Choroid plexus epithelial cell (primary cell): ENCODE results near the gene GHSR.
"Not testable (repeated sequence)": the region's sequence is repeated elsewhere in the genome, so short reads cannot be mapped to it uniquely, and the experiment has no call there.

Source experiments
- DNase-seq: peaks from one replicate; pipeline ENCODE4 v3.0.0-alpha.2; 2010; ENCODE audit warnings: low read depth
- H3K4me3 ChIP-seq: 2 replicates; pipeline ENCODE4 v1.5.1; 2011; ENCODE audit warnings: low read depth, mild to moderate bottlenecking, control low read depth, low read length, moderate library complexity
- CTCF ChIP-seq: conservative IDR thresholded peaks from 2 replicates; pipeline ENCODE4 v1.5.1; 2011; ENCODE audit warnings: low read depth, mild to moderate bottlenecking, control low read depth, inconsistent platforms, low read length, moderate library complexity

Gene GHSR

GRCh38 chr3:172447611-172448579 lies at the start of gene GHSR:
GHSR (minus strand) TSS chr3:172448456; CDS start chr3:172448413, 43 bp downstream.
- no peak for DNase-seq
- TF ChIP-seq CTCF = no peak
- H3K4me3 ChIP-seq = no peak within 1 kb of the TSS

DNA sequence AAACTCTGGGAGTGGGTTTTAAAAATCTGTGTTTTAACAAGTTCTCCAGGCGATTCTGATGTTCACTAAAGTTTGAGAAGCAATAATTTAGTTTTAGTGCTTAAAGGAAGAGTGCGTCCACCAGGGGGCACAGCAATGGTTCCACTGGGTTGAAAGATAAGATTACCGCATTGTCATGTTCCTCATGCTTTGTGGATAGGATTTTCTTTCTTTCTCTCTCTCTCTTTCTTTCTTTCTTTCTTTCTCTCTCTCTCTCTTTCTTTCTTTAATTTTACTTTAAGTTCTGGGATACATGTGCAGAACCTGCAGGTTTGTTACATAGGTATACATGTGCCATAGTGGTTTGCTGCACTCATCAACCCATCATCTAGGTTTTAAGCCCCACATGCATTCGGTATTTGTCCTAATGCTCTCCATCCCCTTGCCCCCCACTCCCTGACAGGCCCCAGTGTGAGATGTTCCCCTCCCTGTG lies 42.0 kb upstream of the GHSR start:
- peak; percentile 89 for DNase-seq
- peak; percentile 83 for TF ChIP-seq CTCF
- H3K4me3 ChIP-seq = not testable (repeated sequence)

DNA sequence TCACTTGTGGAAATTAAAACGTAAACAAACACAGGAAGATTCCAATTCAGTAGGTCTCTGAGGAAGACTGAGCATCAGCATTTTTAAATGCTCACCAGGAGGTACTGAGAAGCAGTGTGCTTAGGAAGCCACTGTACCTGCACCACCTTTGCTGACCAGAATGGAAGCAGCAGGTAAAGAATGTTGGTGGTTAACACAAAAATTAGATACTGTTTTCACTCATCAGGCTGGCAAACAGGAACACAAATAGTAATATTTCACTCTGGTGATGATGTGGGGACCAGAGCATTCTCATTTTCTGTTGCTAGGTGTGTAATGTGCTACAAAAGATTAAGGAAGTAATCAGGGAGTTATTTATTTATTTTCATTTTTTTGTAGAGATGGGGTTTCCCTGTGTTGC lies 29.9 kb upstream of the GHSR start:
- TF ChIP-seq CTCF = no peak
- no peak overlapping the region for H3K4me3 ChIP-seq
- DNase-seq = no peak

- H3K4me3 ChIP-seq = no peak overlapping the region
- no peak for DNase-seq
These were observed 28.1 kb upstream of the GHSR start for GRCh38 chr3:172476347-172476746.

DNA sequence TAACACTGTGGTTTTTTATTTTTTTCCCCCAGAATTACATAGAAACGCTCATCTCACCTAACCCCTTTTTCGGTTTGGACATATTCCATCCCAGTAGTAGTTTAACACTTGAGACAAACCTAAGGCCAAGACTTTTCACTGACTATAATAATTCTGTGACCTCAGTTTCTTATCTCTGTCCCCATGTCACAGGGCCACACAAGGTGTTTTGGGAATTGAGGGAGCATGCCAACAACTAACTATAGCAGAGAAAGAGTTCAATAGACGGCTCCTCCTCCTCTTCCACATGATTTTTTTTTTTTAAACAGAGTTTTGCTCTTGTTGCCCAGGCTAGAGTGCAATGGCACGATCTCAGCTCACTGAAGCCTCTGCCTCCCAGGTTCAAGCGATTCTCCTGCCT lies 27.4 kb upstream of the GHSR start:
- no peak overlapping the region for H3K4me3 ChIP-seq
- no peak for TF ChIP-seq CTCF
- DNase-seq = no peak

More at GRCh38 chr3:172476347-172476746, 28.1 kb upstream of the GHSR start:
- TF ChIP-seq CTCF = no peak

DNA sequence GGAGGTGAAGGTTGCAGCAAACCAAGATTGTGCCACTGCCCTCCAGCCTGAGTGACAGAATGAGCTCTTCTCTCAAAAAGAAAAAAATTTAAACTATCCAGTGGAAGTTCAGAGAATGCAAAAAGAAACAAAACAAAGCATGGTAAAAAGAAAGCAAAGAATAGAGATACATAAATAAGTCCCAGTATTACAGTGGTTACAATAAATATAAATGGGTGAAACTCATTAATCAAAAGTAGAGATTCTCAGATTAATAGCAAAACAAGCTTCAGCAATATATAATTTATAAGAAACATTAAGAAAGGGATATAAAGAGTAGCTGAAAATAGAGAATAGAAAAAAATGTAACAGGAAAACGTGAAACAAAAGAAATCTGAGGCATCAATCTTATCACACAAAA lies 23.6 kb upstream of the GHSR start:
- no peak for TF ChIP-seq CTCF
- no peak overlapping the region for H3K4me3 ChIP-seq

More for the DNA sequence above, 23.6 kb upstream of the GHSR start:
- no peak for DNase-seq
